Measurements from ENCODE around the gene BCAT1. TPM values are rescaled to one million over a fixed set of nuclear protein-coding genes. Genes with fewer than 3 reads are reported as not detected.

The BCAT1 gene
- total RNA-seq, 3 donors from 2014 or later (not counting 1 experiment from before 2014, with no cell fraction given) = 0.61 to 4.4 (median 1.3) TPM

GRCh38 chr12:24851341-24851740 is 97.6 kb downstream of the BCAT1 start:
- no peak overlapping the region for H3K4me3 Mint-ChIP-seq
- no peaks in the 10 kb centered on the region for H3K9me3 ChIP-seq (ENCODE audit: control insufficient read depth, insufficient read depth, low read length)
- no peak for TF ChIP-seq CTCF (IDR thresholded peaks at IDR 0.05)

GRCh38 chr12:24850496-24850895 is 98.4 kb downstream of the BCAT1 start:
- H3K27me3 ChIP-seq (ENCODE audit: control insufficient read depth, insufficient read depth, low read length) = no peaks in the 10 kb centered on the region
- ATAC-seq (no peak), DNase-seq (no peak)
- no peaks in the 10 kb centered on the region for H3K4me1 ChIP-seq (ENCODE audit: control insufficient read depth, insufficient read depth, low read length)
- no peaks in the 10 kb centered on the region for H3K9me3 ChIP-seq (ENCODE audit: control insufficient read depth, insufficient read depth, low read length)
- no peak overlapping the region for H3K27ac Mint-ChIP-seq
- H3K27me3 Mint-ChIP-seq (ENCODE audit: low read depth in 2 of 2) = peaks cover 8 to 20% of the 10 kb centered on the region in 2 donors
- H3K4me3 ChIP-seq (ENCODE audit: low read length) = no peak overlapping the region
- no peaks in the 10 kb centered on the region for H3K36me3 ChIP-seq (ENCODE audit: control insufficient read depth, insufficient read depth, low read length)
- H3K36me3 Mint-ChIP-seq = no peaks in the 10 kb centered on the region
- no peak for TF ChIP-seq CTCF (IDR thresholded peaks at IDR 0.05)
- WGBS (ENCODE audit: insufficient coverage) = 15% methylated on average over 2 of the region's 3 CpGs
- no peak overlapping the region for H3K4me3 Mint-ChIP-seq
- H3K4me1 Mint-ChIP-seq = peaks cover 0 to 9% of the 10 kb centered on the region in 2 donors
- no peaks in the 10 kb centered on the region for H3K9me3 Mint-ChIP-seq
- H3K27ac ChIP-seq (ENCODE audit: low read length) = no peak overlapping the region
- intact Hi-C loops (cut with micrococcal nuclease) = no loop called here

More at GRCh38 chr12:24851341-24851740, 97.6 kb downstream of the BCAT1 start:
- Histone ChIP-seq H3K4me1 (ENCODE audit: control insufficient read depth, insufficient read depth, low read length) (no peaks in the 10 kb centered on the region), H3K27me3 (ENCODE audit: control insufficient read depth, insufficient read depth, low read length) (no peaks in the 10 kb centered on the region), H3K4me3 (ENCODE audit: low read length) (no peak overlapping the region), H3K27ac (ENCODE audit: low read length) (no peak overlapping the region), H3K36me3 (ENCODE audit: control insufficient read depth, insufficient read depth, low read length) (no peaks in the 10 kb centered on the region)
- no peak for DNase-seq
- no peaks in the 10 kb centered on the region for H3K9me3 Mint-ChIP-seq
- ATAC-seq = no peak
- no peaks in the 10 kb centered on the region for H3K36me3 Mint-ChIP-seq
- 95% methylated on average over 3 of the region's 3 CpGs for WGBS (ENCODE audit: insufficient coverage)
- intact Hi-C loops (cut with micrococcal nuclease) = no loop called here
- peaks cover 0 to 4% of the 10 kb centered on the region in 2 donors for H3K4me1 Mint-ChIP-seq
- no peak overlapping the region for H3K27ac Mint-ChIP-seq
- H3K27me3 Mint-ChIP-seq (ENCODE audit: low read depth in 2 of 2) = peaks cover 8 to 20% of the 10 kb centered on the region in 2 donors

GRCh38 chr12:24848941-24849477 is 99.9 kb downstream of the BCAT1 start:
- WGBS (ENCODE audit: insufficient coverage) = 93% methylated on average over 8 of the region's 8 CpGs
- intact Hi-C loops (cut with micrococcal nuclease) = no loop called here

More at GRCh38 chr12:24848941-24849477, 99.9 kb downstream of the BCAT1 start:
- DNase-seq (no peak), ATAC-seq (no peak)
- Mint-ChIP-seq H3K27ac (no peak overlapping the region), H3K4me1 (peaks cover 0 to 9% of the 10 kb centered on the region in 2 donors), H3K9me3 (no peaks in the 10 kb centered on the region), H3K27me3 (ENCODE audit: low read depth in 2 of 2) (peaks cover 8 to 20% of the 10 kb centered on the region in 2 donors), H3K36me3 (no peaks in the 10 kb centered on the region), H3K4me3 (no peak overlapping the region)
- Histone ChIP-seq H3K4me3 (ENCODE audit: low read length) (no peak overlapping the region), H3K27ac (ENCODE audit: low read length) (no peak overlapping the region), H3K36me3 (ENCODE audit: control insufficient read depth, insufficient read depth, low read length) (no peaks in the 10 kb centered on the region), H3K27me3 (ENCODE audit: control insufficient read depth, insufficient read depth, low read length) (no peaks in the 10 kb centered on the region), H3K4me1 (ENCODE audit: control insufficient read depth, insufficient read depth, low read length) (no peaks in the 10 kb centered on the region), H3K9me3 (ENCODE audit: control insufficient read depth, insufficient read depth, low read length) (no peaks in the 10 kb centered on the region)
- TF ChIP-seq CTCF (IDR thresholded peaks at IDR 0.05) = no peak

Data from natural killer cell (primary cell).